Gastrocnemius medialis (tissue), 4 donors: Measurements from ENCODE around the gene EMC1. TPM values are rescaled to one million over a fixed set of nuclear protein-coding genes. Genes with fewer than 3 reads are reported as not detected.
A peak's percentile ranks its signal among the peaks of the same experiment; 100 is the strongest.
"Not testable (repeated sequence)": the region's sequence is repeated elsewhere in the genome, so short reads cannot be mapped to it uniquely, and the experiment has no call there.

Source experiments
- ATAC-seq, 2 donors: fragments of 150-250 bp; one replicate each; pipeline ENCODE4 v1.9.1; 2016
- DNase-seq, 2 donors: peaks; one replicate each; pipeline ENCODE4 v3.0.0-alpha.2; 2019
- H3K27ac ChIP-seq, 4 donors: fragments of 200-600 bp; sonication (generic); 1 replicate in 1 of 4; 2 replicates in 3 of 4; pipeline ENCODE4 v1.5.1; 2016 to 2018; ENCODE audit warnings: mild to moderate bottlenecking in 2 of 4, moderate library complexity in 1 of 4
- H3K27me3 ChIP-seq, 3 donors: fragments of 200-600 bp; sonication (generic) in 2 of 3; 1 replicate in 1 of 3; 2 replicates in 2 of 3; pipeline versions ENCODE4 v1.5.1 to v1.6.0; 2016 to 2019; ENCODE audit warnings: mild to moderate bottlenecking in 1 of 3, moderate library complexity in 1 of 3
- H3K36me3 ChIP-seq, 2 donors: fragments of 200-600 bp; sonication (generic) in 1 of 2; one replicate each; pipeline ENCODE4 v1.5.1; 2017 to 2018
- H3K4me1 ChIP-seq, 2 donors: fragments of 200-600 bp; sonication (generic) in 1 of 2; one replicate each; pipeline ENCODE4 v1.5.1; 2016 to 2017; ENCODE audit warnings: mild to moderate bottlenecking in 2 of 2
- H3K4me3 ChIP-seq, 4 donors: fragments of 200-600 bp; sonication (generic) in 3 of 4; 1 replicate in 1 of 4; 2 replicates in 3 of 4; pipeline ENCODE4 v1.5.1; 2016 to 2019; ENCODE audit warnings: mild to moderate bottlenecking in 2 of 4
- H3K9me3 ChIP-seq, 3 donors: fragments of 200-600 bp; sonication (generic) in 2 of 3; 1 replicate in 1 of 3; 2 replicates in 2 of 3; pipeline ENCODE4 v1.5.1; 2016 to 2019
- CTCF ChIP-seq, 5 experiments: fragments of 450-650 bp in 3 of 5; fragments of 200-600 bp in 2 of 5; sonication (generic) in 2 of 5; IDR thresholded peaks in 4 of 5; conservative IDR thresholded peaks in 1 of 5; 1 replicate in 4 of 5; 2 replicates in 1 of 5; pipeline ENCODE4 v1.5.1; 2016 to 2019; ENCODE audit warnings: antibody characterized with exemption in 5 of 5, mild to moderate bottlenecking in 3 of 5, moderate library complexity in 3 of 5
- POLR2A ChIP-seq, 2 donors: fragments of 450-650 bp; IDR thresholded peaks; one replicate each; pipeline ENCODE4 v1.6.1; 2017; ENCODE audit warnings: antibody characterized with exemption in 2 of 2, mild to moderate bottlenecking in 2 of 2, moderate library complexity in 2 of 2
- in situ Hi-C, 4 donors: fragments of 200-750 bp; cut with MboI; loops; one replicate each; pipeline versions ENCODE4 v1.15.0 to v1.8.0; 2017; ENCODE audit warnings: low sequenced_read_pairs in 4 of 4
- intact Hi-C: fragments of 100-400 bp; cut with DNase I; formaldehyde crosslinking; loops from one replicate; pipeline ENCODE4 v1.15.1; 2023; ENCODE audit warnings: low total_unique reads
- total RNA-seq, 4 donors: library from RNA; depleted of rRNA; stranded (reverse); fragments of >200 nt; gene quantifications; one replicate each; pipeline versions ENCODE4 v1.1.0 to v1.2.3, GENCODE V29; 2016

The EMC1 gene
- total RNA-seq, 4 donors from 2014 or later: 24.7 to 49.7 (median 43.0) TPM

DNA sequence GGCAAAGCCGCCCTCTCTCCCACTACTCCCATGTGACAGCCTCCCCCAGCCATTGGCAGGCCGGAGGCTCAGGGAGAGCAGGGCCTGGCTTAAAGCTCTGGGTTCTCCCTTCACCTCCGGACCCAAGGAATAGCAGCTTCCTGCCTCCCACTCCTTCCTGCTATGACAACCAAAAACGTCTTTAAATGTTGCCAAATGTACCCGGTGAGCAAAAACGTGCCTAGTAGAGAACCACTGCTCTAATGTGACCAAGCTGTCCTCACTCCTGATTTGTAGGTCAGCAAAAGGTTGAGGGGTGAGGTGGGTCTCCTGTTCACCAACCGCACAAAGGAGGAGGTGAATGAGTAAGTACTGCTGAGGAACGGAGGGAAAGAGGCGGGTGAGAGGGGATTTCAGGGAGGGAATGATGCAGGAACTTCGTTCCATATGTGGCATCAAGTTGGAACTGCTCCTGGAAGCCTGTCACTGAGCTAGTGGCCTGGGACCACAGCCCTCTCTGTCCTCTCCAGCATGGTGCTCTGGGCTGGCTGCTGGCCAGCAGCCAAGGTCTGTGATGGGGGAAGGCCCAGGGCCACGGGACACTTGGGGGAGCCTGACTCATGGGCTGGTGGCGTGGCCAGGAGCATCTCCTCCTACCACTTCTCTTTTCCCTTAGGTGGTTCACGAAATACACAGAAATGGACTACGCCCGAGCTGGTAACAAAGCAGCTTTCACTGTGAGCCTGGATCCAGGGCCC, 6.0 kb upstream of the EMC1 start:
- Histone ChIP-seq H3K4me1 (peaks cover 16 to 20% of the 10 kb centered on the region in 2 donors), H3K36me3 (peaks cover 0 to 60% of the 10 kb centered on the region in 2 donors), H3K27me3 (no peaks in the 10 kb centered on the region), H3K27ac (no peak overlapping the region), H3K9me3 (no peaks in the 10 kb centered on the region), H3K4me3 (no peak overlapping the region)
- in situ Hi-C loops (no loop called here), intact Hi-C loops (no loop called here)
- TF ChIP-seq CTCF (IDR thresholded peaks at IDR 0.05 in 4 of 5, conservative IDR thresholded peaks at IDR 0.05 in 1 of 5) (no peak), POLR2A (IDR thresholded peaks at IDR 0.05) (no peak)
- DNase-seq: no peak
- ATAC-seq: no peak

DNA sequence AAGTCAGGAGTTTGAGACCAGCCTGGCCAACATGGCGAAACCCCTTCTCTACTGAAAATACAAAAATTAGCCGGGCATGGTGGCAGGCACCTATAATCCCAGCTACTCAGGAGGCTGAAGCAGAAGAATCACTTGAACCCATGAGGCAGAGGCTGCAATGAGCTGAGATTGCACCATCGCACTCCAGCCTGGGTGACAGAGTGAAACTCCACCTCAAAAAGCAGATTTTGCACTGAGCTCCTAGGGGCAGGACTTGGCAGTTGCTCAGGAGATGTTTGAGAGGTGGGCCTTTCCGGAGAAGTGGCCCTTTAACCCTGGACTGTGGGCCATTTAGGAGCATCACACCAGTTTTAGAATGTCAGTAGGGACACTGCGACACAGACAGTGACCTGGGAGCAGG, 5.0 kb upstream of the EMC1 start:
- H3K27me3 ChIP-seq, in situ Hi-C loops, ATAC-seq, intact Hi-C loops, H3K4me3 ChIP-seq, H3K27ac ChIP-seq, H3K9me3 ChIP-seq, DNase-seq: not testable (repeated sequence)
- peaks cover 0 to 60% of the 10 kb centered on the region in 2 donors for H3K36me3 ChIP-seq
- H3K4me1 ChIP-seq: peaks cover 19 to 23% of the 10 kb centered on the region in 2 donors

- Histone ChIP-seq H3K27me3 (no peaks in the 10 kb centered on the region), H3K9me3 (no peaks in the 10 kb centered on the region), H3K36me3 (peaks cover 0 to 55% of the 10 kb centered on the region in 2 donors), H3K4me1 (peaks cover 26 to 30% of the 10 kb centered on the region in 2 donors), H3K4me3 (no peak overlapping the region), H3K27ac (no peak overlapping the region)
- ATAC-seq (no peak), DNase-seq (no peak)
- intact Hi-C loops (no loop called here), in situ Hi-C loops (no loop called here)
- TF ChIP-seq CTCF (IDR thresholded peaks at IDR 0.05 in 4 of 5, conservative IDR thresholded peaks at IDR 0.05 in 1 of 5) (no peak), POLR2A (IDR thresholded peaks at IDR 0.05) (no peak)
Observed at GRCh38 chr1:19255288-19255687, 4.0 kb upstream of the EMC1 start.

DNA sequence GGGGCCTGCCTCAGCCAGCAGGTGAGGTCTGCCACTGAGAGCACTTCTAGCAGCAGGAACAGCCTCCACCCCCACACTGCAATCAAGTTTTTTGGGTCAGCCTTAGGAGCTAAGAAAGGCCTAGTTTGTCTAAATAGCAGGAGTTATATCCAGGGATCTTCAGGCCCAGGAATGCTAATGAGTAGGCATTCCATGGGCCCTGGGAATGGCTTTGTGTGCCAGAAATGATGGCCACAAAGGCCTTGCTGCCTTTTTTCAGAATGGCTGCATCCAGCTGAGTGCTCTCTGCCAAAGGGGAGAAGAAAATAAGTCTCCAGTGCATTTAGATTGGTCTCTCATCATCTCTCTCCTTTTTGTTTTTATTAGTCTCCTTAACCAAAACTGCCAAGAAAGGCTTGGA, 3.1 kb upstream of the EMC1 start:
- no peak for TF ChIP-seq POLR2A (IDR thresholded peaks at IDR 0.05)
- TF ChIP-seq CTCF (IDR thresholded peaks at IDR 0.05 in 4 of 5, conservative IDR thresholded peaks at IDR 0.05 in 1 of 5): no peak
- intact Hi-C loops: loop anchor here (5.0 kb wide), 1 partner anchor 58 kb away; the partner anchor contains the start of genes AKR7A2 and SLC66A1
- DNase-seq (no peak), ATAC-seq (no peak)
- in situ Hi-C loops: no loop called here
- Histone ChIP-seq H3K36me3 (peaks cover 0 to 46% of the 10 kb centered on the region in 2 donors), H3K27ac (no peak overlapping the region), H3K4me1 (peaks cover 29 to 32% of the 10 kb centered on the region in 2 donors), H3K27me3 (no peaks in the 10 kb centered on the region), H3K9me3 (no peaks in the 10 kb centered on the region), H3K4me3 (no peak overlapping the region)

GRCh38 chr1:19250629-19251304, 557 bp downstream of the EMC1 start:
- TF ChIP-seq POLR2A (IDR thresholded peaks at IDR 0.05): no peak
- TF ChIP-seq CTCF (IDR thresholded peaks at IDR 0.05 in 4 of 5, conservative IDR thresholded peaks at IDR 0.05 in 1 of 5): no peak
- peaks cover 0 to 9% of the 10 kb centered on the region in 2 donors for H3K36me3 ChIP-seq
- H3K4me1 ChIP-seq: peaks cover 29 to 32% of the 10 kb centered on the region in 2 donors
- intact Hi-C loops: loop anchor here (5.0 kb wide), 1 partner anchor 62 kb away; the partner anchor contains the start of genes AKR7A2 and SLC66A1
- ATAC-seq: no peak
- no peaks in the 10 kb centered on the region for H3K27me3 ChIP-seq
- H3K27ac ChIP-seq: peak overlapping the region; percentile 85 to 97 (median 96)
- no peaks in the 10 kb centered on the region for H3K9me3 ChIP-seq
- in situ Hi-C loops: no loop called here
- no peak for DNase-seq
- peak overlapping the region; percentile 83 to 98 (median 90) for H3K4me3 ChIP-seq
